ENCODE results near the gene WDFY4.

The WDFY4 gene

GRCh38 chr10:48685731-48686130 is 1.1 kb downstream of the WDFY4 start:
- H3K4me3 ChIP-seq (ENCODE audit: low read depth, low read length), result no peak overlapping the region
- no peak for TF ChIP-seq CTCF (IDR thresholded peaks at IDR 0.05; ENCODE audit: low read depth, low read length, missing control alignments)
- in situ Hi-C loops (cut with HindIII; ENCODE audit: low sequenced_read_pairs), result no loop called here
- DNase-seq (ENCODE audit: low read depth), result no peak

- no peak overlapping the region for H3K4me3 ChIP-seq (ENCODE audit: low read depth, low read length)
- no peak for DNase-seq (ENCODE audit: low read depth)
- TF ChIP-seq CTCF (IDR thresholded peaks at IDR 0.05; ENCODE audit: low read depth, low read length, missing control alignments), result no peak
- in situ Hi-C loops (cut with HindIII; ENCODE audit: low sequenced_read_pairs), result no loop called here
Measured at GRCh38 chr10:48690791-48691660, 6.4 kb downstream of the WDFY4 start.

- TF ChIP-seq CTCF (IDR thresholded peaks at IDR 0.05; ENCODE audit: low read depth, low read length, missing control alignments), result no peak
- H3K4me3 ChIP-seq (ENCODE audit: low read depth, low read length), result no peak overlapping the region
- in situ Hi-C loops (cut with HindIII; ENCODE audit: low sequenced_read_pairs), result no loop called here
- DNase-seq (ENCODE audit: low read depth), result no peak
Measured at GRCh38 chr10:48691812-48692528, 7.3 kb downstream of the WDFY4 start.

- no peak for TF ChIP-seq CTCF (IDR thresholded peaks at IDR 0.05; ENCODE audit: low read depth, low read length, missing control alignments)
- in situ Hi-C loops (cut with HindIII; ENCODE audit: low sequenced_read_pairs), result no loop called here
- no peak for DNase-seq (ENCODE audit: low read depth)
- H3K4me3 ChIP-seq (ENCODE audit: low read depth, low read length), result no peak overlapping the region
Measured at GRCh38 chr10:48692748-48693147, 8.1 kb downstream of the WDFY4 start.

DNA sequence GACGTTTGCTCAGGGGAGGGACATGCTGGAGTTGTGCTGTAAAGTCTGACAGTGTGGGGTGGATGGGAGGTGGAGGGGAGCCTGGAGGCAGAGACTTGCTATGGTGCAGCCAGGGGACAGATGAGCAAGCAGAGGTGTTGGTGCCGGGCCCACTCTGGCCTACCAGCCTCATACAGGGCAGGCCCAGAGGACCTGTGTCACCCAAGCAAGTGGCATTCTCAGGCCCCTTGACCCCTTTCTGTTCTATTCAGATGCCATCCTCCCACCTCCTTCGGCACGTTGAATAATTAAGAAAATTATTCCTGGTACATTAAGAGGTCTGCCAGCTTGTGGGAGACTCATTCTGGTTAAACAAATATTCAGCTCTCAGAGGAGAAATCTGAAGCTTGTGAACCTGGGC is 8.5 kb downstream of the WDFY4 start:
- in situ Hi-C loops (cut with HindIII; ENCODE audit: low sequenced_read_pairs), result no loop called here
- H3K4me3 ChIP-seq (ENCODE audit: low read depth, low read length), result no peak overlapping the region
- no peak for DNase-seq (ENCODE audit: low read depth)
- no peak for TF ChIP-seq CTCF (IDR thresholded peaks at IDR 0.05; ENCODE audit: low read depth, low read length, missing control alignments)

DNA sequence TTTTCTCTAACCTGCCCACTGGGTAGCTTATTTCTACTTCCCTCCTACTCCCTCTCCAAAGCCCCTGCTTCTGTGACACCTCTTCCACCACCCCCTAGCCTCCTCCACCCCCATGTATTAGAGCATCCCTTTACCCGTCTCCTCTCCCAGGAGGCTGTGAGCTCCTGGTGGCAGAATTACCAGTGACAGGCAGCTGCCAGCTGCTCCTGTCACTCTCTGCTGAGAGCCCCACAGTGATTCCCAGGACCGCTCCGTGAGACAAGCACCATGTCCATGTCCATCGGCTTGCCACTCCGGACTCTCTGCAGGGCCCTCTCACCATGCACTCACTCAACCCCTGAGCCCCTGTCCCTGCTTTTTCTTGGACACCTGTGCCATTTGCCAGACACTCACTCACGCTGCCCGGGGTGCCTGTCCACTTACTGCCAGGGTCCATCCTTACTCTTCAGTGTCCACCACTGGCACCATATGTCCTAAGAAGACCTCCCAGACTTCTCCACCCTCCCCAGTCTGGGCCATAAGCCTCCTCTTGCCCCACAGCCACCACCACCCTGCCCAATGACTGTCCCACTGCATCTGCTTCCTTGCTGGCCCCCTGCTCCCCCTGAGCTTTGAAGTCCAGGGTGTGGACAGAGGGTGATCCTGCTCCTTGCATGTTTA is 9.8 kb downstream of the WDFY4 start:
- no peak overlapping the region for H3K4me3 ChIP-seq (ENCODE audit: low read depth, low read length)
- DNase-seq (ENCODE audit: low read depth), result no peak
- in situ Hi-C loops (cut with HindIII; ENCODE audit: low sequenced_read_pairs), result no loop called here
- no peak for TF ChIP-seq CTCF (IDR thresholded peaks at IDR 0.05; ENCODE audit: low read depth, low read length, missing control alignments)
